ENCODE measurements around the gene PRRG3.

DNA sequence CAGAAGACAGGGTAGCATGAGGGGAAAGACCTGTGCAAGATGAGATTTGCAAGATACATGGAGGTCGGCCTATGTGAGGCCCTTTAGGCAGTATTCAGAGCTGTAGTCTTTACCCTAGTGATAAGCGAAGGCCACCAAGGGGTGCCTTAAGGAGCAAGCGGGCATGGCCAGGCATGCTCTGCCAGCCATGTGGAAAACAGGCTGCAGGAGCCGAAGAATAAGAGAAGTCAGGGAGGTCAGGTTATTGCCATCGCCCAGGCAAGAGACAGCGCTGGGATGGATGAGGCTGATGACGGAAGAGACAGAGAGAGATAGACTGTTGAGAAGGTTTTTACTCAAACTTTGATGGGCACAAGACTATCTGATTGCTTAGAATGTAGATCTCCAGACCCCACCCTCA, 13.6 kb downstream of the PRRG3 start:
- TF ChIP-seq, protein P1, sequence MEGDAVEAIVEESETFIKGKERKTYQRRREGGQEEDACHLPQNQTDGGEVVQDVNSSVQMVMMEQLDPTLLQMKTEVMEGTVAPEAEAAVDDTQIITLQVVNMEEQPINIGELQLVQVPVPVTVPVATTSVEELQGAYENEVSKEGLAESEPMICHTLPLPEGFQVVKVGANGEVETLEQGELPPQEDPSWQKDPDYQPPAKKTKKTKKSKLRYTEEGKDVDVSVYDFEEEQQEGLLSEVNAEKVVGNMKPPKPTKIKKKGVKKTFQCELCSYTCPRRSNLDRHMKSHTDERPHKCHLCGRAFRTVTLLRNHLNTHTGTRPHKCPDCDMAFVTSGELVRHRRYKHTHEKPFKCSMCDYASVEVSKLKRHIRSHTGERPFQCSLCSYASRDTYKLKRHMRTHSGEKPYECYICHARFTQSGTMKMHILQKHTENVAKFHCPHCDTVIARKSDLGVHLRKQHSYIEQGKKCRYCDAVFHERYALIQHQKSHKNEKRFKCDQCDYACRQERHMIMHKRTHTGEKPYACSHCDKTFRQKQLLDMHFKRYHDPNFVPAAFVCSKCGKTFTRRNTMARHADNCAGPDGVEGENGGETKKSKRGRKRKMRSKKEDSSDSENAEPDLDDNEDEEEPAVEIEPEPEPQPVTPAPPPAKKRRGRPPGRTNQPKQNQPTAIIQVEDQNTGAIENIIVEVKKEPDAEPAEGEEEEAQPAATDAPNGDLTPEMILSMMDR (IDR thresholded peaks at IDR 0.05), result no peak
- TF ChIP-seq POLR2AphosphoS5 (IDR thresholded peaks at IDR 0.05; ENCODE audit: insufficient read depth in 1 of 2, low read depth in 1 of 2) (no peak), POLR2A (IDR thresholded peaks at IDR 0.05) (no peak)
